ENCODE results near the gene MAPK13. TPM values are rescaled to one million over a fixed set of nuclear protein-coding genes. Genes with fewer than 3 reads are reported as not detected.

Gene MAPK13
- total and polyA plus RNA-seq, 4 experiments from 2014 or later: 29.1 to 36.8 (median 30.0) TPM

Other genes starting within 250 kb of the MAPK13 start
- 10 to 100 TPM; 47.6 to 52.0 TPM for gene SRPK1, start 209.4 kb upstream of the MAPK13 start, total RNA-seq
- 10 to 100 TPM; 51.2 to 57.5 TPM for gene SRPK1, start 209.4 kb upstream of the MAPK13 start, polyA plus RNA-seq
- gene SLC26A8, start 105.9 kb upstream of the MAPK13 start, total RNA-seq: under 1 TPM in 1 of 2 experiments, not detected in 1; 0.09 TPM
- gene SLC26A8, start 105.9 kb upstream of the MAPK13 start, polyA plus RNA-seq: not detected
- gene MAPK14, start 102.7 kb upstream of the MAPK13 start, total RNA-seq: 10 to 100 TPM; 58.9 to 64.3 TPM
- 10 to 100 TPM; 38.5 to 48.6 TPM for gene MAPK14, start 102.7 kb upstream of the MAPK13 start, polyA plus RNA-seq
- gene BRPF3, start 66.2 kb downstream of the MAPK13 start, total RNA-seq: 10 to 100 TPM; 36.2 to 36.7 TPM
- gene BRPF3, start 66.2 kb downstream of the MAPK13 start, polyA plus RNA-seq: 1 to 10 TPM; 1.8 to 7.9 TPM
- gene PNPLA1, start 139.5 kb downstream of the MAPK13 start, total RNA-seq: under 1 TPM in 1 of 2 experiments, not detected in 1; 0.42 TPM
- gene PNPLA1, start 139.5 kb downstream of the MAPK13 start, polyA plus RNA-seq: not detected
- gene BNIP5, start 206.4 kb downstream of the MAPK13 start, total RNA-seq: not detected
- not detected for gene BNIP5, start 206.4 kb downstream of the MAPK13 start, polyA plus RNA-seq

Measured in CD4-positive, alpha-beta memory T cell (primary cell).